ENCODE data around the gene LITAFD. TPM values are rescaled to one million over a fixed set of nuclear protein-coding genes. Genes with fewer than 3 reads are reported as not detected.

LITAFD gene
- total and polyA plus RNA-seq, 9 of the 15 experiments (the other 6 are each of a cell fraction or from before 2014, with no cell fraction given): not detected

- in situ Hi-C loops (cut with MboI) (no loop called here), intact Hi-C loops (cut with micrococcal nuclease) (no loop called here)
- Histone ChIP-seq H3K27me3 (ENCODE audit: control insufficient read depth in 2 of 2, insufficient read depth in 2 of 2, low read length in 2 of 2) (no peaks in the 10 kb centered on the region), H3K27ac (ENCODE audit: extremely low read depth, low read depth, low read length) (no peak overlapping the region), H3K9me1 (ENCODE audit: control insufficient read depth, insufficient read depth, low read length) (peaks cover 16% of the 10 kb centered on the region), H3K9me3 (replicated peaks; ENCODE audit: control insufficient read depth, insufficient read depth, low read depth, low read length) (no peaks in the 10 kb centered on the region), H2AFZ (ENCODE audit: low read depth, low read length) (no peak overlapping the region), H3K36me3 (ENCODE audit: control insufficient read depth, insufficient read depth, low read length) (peaks cover 21% of the 10 kb centered on the region; the same call in 1 of the 3 replicates), H3K4me2 (ENCODE audit: insufficient read depth, low read length) (no peak overlapping the region), H3K79me2 (ENCODE audit: control insufficient read depth, insufficient read depth, low read length) (peaks cover 82% of the 10 kb centered on the region), H3K9ac (ENCODE audit: insufficient read depth in 1 of 2, low read depth in 2 of 2, low read length in 2 of 2) (peak overlapping the region in 1 of 2 experiments; percentile 75; a peak in 1 of 4 replicates), H3K4me3 (no peak overlapping the region), H4K20me1 (replicated peaks; ENCODE audit: control insufficient read depth, insufficient read depth, low read length) (peaks cover 51% of the 10 kb centered on the region), H3K4me1 (replicated peaks in 1 of 2; ENCODE audit: control insufficient read depth in 2 of 2, insufficient read depth in 2 of 2, low read length in 2 of 2) (peaks cover 51 to 79% of the 10 kb centered on the region in 2 experiments)
- DNase-seq (ENCODE audit: extremely low read depth in 1 of 4, low spot score in 3 of 4): no peak
- CTCF ChIA-PET (ENCODE audit: low intra/inter-chr PET ratio): interaction anchor here (1.1 kb wide), 2 partner anchors 68 to 269 kb away, joined by 4 read pairs; no protein-coding TSS in a partner anchor
- FAIRE-seq: no peak
- 70% methylated on average over 9 of the region's 13 CpGs for WGBS (ENCODE audit: insufficient coverage, low coverage, missing lambda C conversion rate)
- ATAC-seq: no peak
- TF ChIP-seq BRD9 (IDR thresholded peaks at IDR 0.05; ENCODE audit: low read depth, partially characterized antibody) (no peak), POLR2G (IDR thresholded peaks at IDR 0.05; ENCODE audit: low read depth, low read length) (peak; percentile 63; the same call in 1 of the 2 replicates)
- POLR2A ChIA-PET: interaction anchor here (0.6 to 1.7 kb wide), 5 partner anchors 10 to 14 kb away, joined by 3 to 11 read pairs (median 4); no protein-coding TSS in a partner anchor
- no TSS peak for BruUV-seq (replicated peaks)
Observed at GRCh38 chr16:8864480-8865110, 17.6 kb upstream of the LITAFD start.

GRCh38 chr16:8865145-8865882 is 16.8 kb upstream of the LITAFD start:
- H3K9me3 ChIP-seq (replicated peaks; ENCODE audit: control insufficient read depth, insufficient read depth, low read depth, low read length): no peaks in the 10 kb centered on the region
- POLR2A ChIA-PET: interaction anchor here (0.6 to 0.8 kb wide), 3 partner anchors 11 to 14 kb away, joined by 3 to 4 read pairs (median 3); no protein-coding TSS in a partner anchor
- intact Hi-C loops (cut with micrococcal nuclease): no loop called here
- H3K79me2 ChIP-seq (ENCODE audit: control insufficient read depth, insufficient read depth, low read length): peaks cover 75% of the 10 kb centered on the region
- ATAC-seq (no peak), DNase-seq (ENCODE audit: extremely low read depth in 1 of 4, low spot score in 3 of 4) (no peak), FAIRE-seq (no peak)
- H3K36me3 ChIP-seq (ENCODE audit: control insufficient read depth, insufficient read depth, low read length): peaks cover 17% of the 10 kb centered on the region; the same call in 1 of the 3 replicates
- H3K4me3 ChIP-seq: no peak overlapping the region
- no peaks in the 10 kb centered on the region for H3K27me3 ChIP-seq (ENCODE audit: control insufficient read depth in 2 of 2, insufficient read depth in 2 of 2, low read length in 2 of 2)
- no peak overlapping the region for H3K4me2 ChIP-seq (ENCODE audit: insufficient read depth, low read length)
- H4K20me1 ChIP-seq (replicated peaks; ENCODE audit: control insufficient read depth, insufficient read depth, low read length): peaks cover 50% of the 10 kb centered on the region
- WGBS (ENCODE audit: insufficient coverage, low coverage, missing lambda C conversion rate): 77% methylated on average over 13 of the region's 14 CpGs
- H3K9ac ChIP-seq (ENCODE audit: insufficient read depth in 1 of 2, low read depth in 2 of 2, low read length in 2 of 2): no peak overlapping the region; a peak in 1 of 4 replicates
- TF ChIP-seq POLR2AphosphoS5 (IDR thresholded peaks at IDR 0.05; ENCODE audit: control insufficient read depth, insufficient read depth, low read depth, low read length): no peak
- peaks cover 53 to 82% of the 10 kb centered on the region in 2 experiments for H3K4me1 ChIP-seq (replicated peaks in 1 of 2; ENCODE audit: control insufficient read depth in 2 of 2, insufficient read depth in 2 of 2, low read length in 2 of 2)
- no peak overlapping the region for H3K27ac ChIP-seq (ENCODE audit: extremely low read depth, low read depth, low read length)
- in situ Hi-C loops (cut with MboI): no loop called here
- peaks cover 16% of the 10 kb centered on the region for H3K9me1 ChIP-seq (ENCODE audit: control insufficient read depth, insufficient read depth, low read length)
- no TSS peak for BruUV-seq (replicated peaks)
- CTCF ChIA-PET (ENCODE audit: low intra/inter-chr PET ratio): no interaction called here
- H2AFZ ChIP-seq (ENCODE audit: low read depth, low read length): no peak overlapping the region
